DND-41 (cell line): ENCODE measurements around the gene SMPD3.

Experiments used
- ATAC-seq: fragments of 200-7000 bp; cut with Tn5 transposase; 3 replicates; pipeline ENCODE4 v1.9.1; 2021; ENCODE audit warnings: low read depth; ENCODE audit not compliant: insufficient read depth
- DNase-seq: peaks from one replicate; pipeline ENCODE4 v3.0.0-alpha.2; 2020
- H2AFZ ChIP-seq: 2 replicates; pipeline ENCODE4 v1.6.0; 2012; ENCODE audit warnings: low read depth, low read length
- H3K27ac ChIP-seq: 2 replicates; pipeline ENCODE4 v1.5.1; 2012; ENCODE audit warnings: low read length, inconsistent platforms
- H3K27me3 ChIP-seq: fragments of 200-600 bp; sonication (generic); 2 replicates; pipeline ENCODE4 v1.6.0; 2012; ENCODE audit warnings: low read length, mild to moderate bottlenecking, inconsistent platforms; ENCODE audit not compliant: insufficient read depth, poor library complexity
- H3K36me3 ChIP-seq: 2 replicates; pipeline ENCODE4 v1.5.1; 2012; ENCODE audit warnings: low read length, inconsistent platforms; ENCODE audit not compliant: insufficient read depth
- H3K4me1 ChIP-seq: 2 replicates; pipeline ENCODE4 v1.5.1; 2012; ENCODE audit warnings: mild to moderate bottlenecking, low read length; ENCODE audit not compliant: insufficient read depth
- H3K4me2 ChIP-seq: 2 replicates; pipeline ENCODE4 v1.6.0; 2012; ENCODE audit warnings: mild to moderate bottlenecking, moderate library complexity, low read length, inconsistent platforms; ENCODE audit not compliant: insufficient read depth
- H3K4me3 ChIP-seq, 2 experiments: fragments of 200-600 bp in 1 of 2; shearing (Covaris generic) in 1 of 2; 2 replicates each; pipeline ENCODE4 v1.5.1; 2012 to 2016; ENCODE audit warnings: inconsistent platforms in 2 of 2, low read length in 2 of 2, mild to moderate bottlenecking in 2 of 2, low read depth in 1 of 2, moderate library complexity in 1 of 2
- H3K79me2 ChIP-seq: 2 replicates; pipeline ENCODE4 v1.6.0; 2012; ENCODE audit warnings: low read length, inconsistent platforms; ENCODE audit not compliant: insufficient read depth
- H3K9ac ChIP-seq: 2 replicates; pipeline ENCODE4 v1.6.0; 2012; ENCODE audit warnings: low read depth, mild to moderate bottlenecking, inconsistent platforms, low read length, moderate library complexity
- H3K9me3 ChIP-seq: 2 replicates; pipeline ENCODE4 v1.5.1; 2012; ENCODE audit warnings: low read length, moderate library complexity, mild to moderate bottlenecking, inconsistent platforms; ENCODE audit not compliant: insufficient read depth, severe bottlenecking
- H4K20me1 ChIP-seq: 2 replicates; pipeline ENCODE4 v1.6.0; 2012; ENCODE audit warnings: low read length; ENCODE audit not compliant: insufficient read depth
- CTCF ChIP-seq: IDR thresholded peaks from 2 replicates; pipeline ENCODE4 v1.5.1; 2012; ENCODE audit warnings: borderline replicate concordance, low read length, moderate library complexity, mild to moderate bottlenecking; ENCODE audit not compliant: poor library complexity, severe bottlenecking; ENCODE audit errors: extremely low read depth
- EZH2 ChIP-seq: IDR thresholded peaks from 3 replicates; pipeline ENCODE4 v1.6.1; 2012; ENCODE audit warnings: borderline replicate concordance, low read depth, mild to moderate bottlenecking, moderate library complexity, low read length, inconsistent platforms; ENCODE audit not compliant: severe bottlenecking

Gene SMPD3

GRCh38 chr16:68373528-68374245, 74.6 kb downstream of the SMPD3 start:
- Histone ChIP-seq H2AFZ (no peak overlapping the region), H3K4me2 (no peak overlapping the region)

GRCh38 chr16:68372806-68373205, 75.5 kb downstream of the SMPD3 start:
- peaks cover 84% of the 10 kb centered on the region for H3K4me1 ChIP-seq
- peaks cover 81% of the 10 kb centered on the region for H3K79me2 ChIP-seq
- H3K36me3 ChIP-seq: peaks cover 29% of the 10 kb centered on the region
- no peak for TF ChIP-seq EZH2
- no peak for TF ChIP-seq CTCF
- H3K27ac ChIP-seq: peak overlapping the region; percentile 98
- peaks cover 19% of the 10 kb centered on the region for H4K20me1 ChIP-seq
- H3K9me3 ChIP-seq: no peaks in the 10 kb centered on the region
- no peak for DNase-seq
- no peaks in the 10 kb centered on the region for H3K27me3 ChIP-seq
- ATAC-seq: no peak
- no peak overlapping the region for H2AFZ ChIP-seq
- H3K4me3 ChIP-seq: no peak overlapping the region
- H3K4me2 ChIP-seq: peak overlapping the region; percentile 98; the same call in 1 of the 2 replicates
- peak overlapping the region; percentile 88 for H3K9ac ChIP-seq

More at GRCh38 chr16:68373528-68374245, 74.6 kb downstream of the SMPD3 start:
- H3K4me1 ChIP-seq: peaks cover 84% of the 10 kb centered on the region
- no peak for TF ChIP-seq EZH2
- no peak for TF ChIP-seq CTCF
- no peaks in the 10 kb centered on the region for H3K27me3 ChIP-seq
- peaks cover 74% of the 10 kb centered on the region for H3K79me2 ChIP-seq
- H4K20me1 ChIP-seq: peaks cover 10% of the 10 kb centered on the region; the same call in 1 of the 2 replicates
- H3K9ac ChIP-seq: peak overlapping the region; percentile 10; the same call in 1 of the 2 replicates
- H3K27ac ChIP-seq: peak overlapping the region; percentile 98
- ATAC-seq (no peak), DNase-seq (no peak)
- peaks cover 20% of the 10 kb centered on the region for H3K36me3 ChIP-seq
- no peak overlapping the region for H3K4me3 ChIP-seq
- H3K9me3 ChIP-seq: no peaks in the 10 kb centered on the region

GRCh38 chr16:68372381-68372720, 76.0 kb downstream of the SMPD3 start:
- H2AFZ ChIP-seq: no peak overlapping the region
- H3K4me2 ChIP-seq: peak overlapping the region; percentile 98
- TF ChIP-seq CTCF (no peak), EZH2 (no peak)
- no peaks in the 10 kb centered on the region for H3K27me3 ChIP-seq
- ATAC-seq (no peak), DNase-seq (no peak)
- H3K4me3 ChIP-seq: peak overlapping the region in 1 of 2 experiments; percentile 83; a peak in 1 of 4 replicates
- H3K36me3 ChIP-seq: peaks cover 33% of the 10 kb centered on the region
- H3K79me2 ChIP-seq: peaks cover 81% of the 10 kb centered on the region
- H3K4me1 ChIP-seq: peaks cover 84% of the 10 kb centered on the region
- H4K20me1 ChIP-seq: peaks cover 24% of the 10 kb centered on the region
- H3K9me3 ChIP-seq: no peaks in the 10 kb centered on the region
- peak overlapping the region; percentile 88 for H3K9ac ChIP-seq
- H3K27ac ChIP-seq: peak overlapping the region; percentile 98
